HEK293T (cell line): ENCODE measurements around the gene GLTPD2.

Experiments
- ELF4 ChIP-seq: fragments of 450-650 bp; IDR thresholded peaks from 2 replicates; pipeline ENCODE4 v1.6.1; 2017; ENCODE audit warnings: antibody characterized with exemption
- FOXA1 ChIP-seq: fragments of 450-650 bp; IDR thresholded peaks from 2 replicates; pipeline ENCODE4 v1.6.1; 2016; ENCODE audit warnings: mild to moderate bottlenecking
- FOXK2 ChIP-seq: fragments of 450-650 bp; IDR thresholded peaks from 2 replicates; pipeline ENCODE4 v1.6.1; 2016; ENCODE audit warnings: mild to moderate bottlenecking
- FOXM1 ChIP-seq: fragments of 450-650 bp; IDR thresholded peaks from 2 replicates; pipeline ENCODE4 v1.6.1; 2017; ENCODE audit warnings: mild to moderate bottlenecking, borderline replicate concordance
- HDGF ChIP-seq: fragments of 450-650 bp; IDR thresholded peaks from 2 replicates; pipeline ENCODE4 v1.6.1; 2017; ENCODE audit warnings: antibody characterized with exemption, borderline replicate concordance
- LEF1 ChIP-seq: fragments of 450-650 bp; IDR thresholded peaks from 2 replicates; pipeline ENCODE4 v1.6.1; 2017; ENCODE audit warnings: mild to moderate bottlenecking, borderline replicate concordance
- NFRKB ChIP-seq: fragments of 450-650 bp; IDR thresholded peaks from 2 replicates; pipeline ENCODE4 v1.6.1; 2016; ENCODE audit warnings: mild to moderate bottlenecking, moderate library complexity
- SP1 ChIP-seq: fragments of 450-650 bp; IDR thresholded peaks from 2 replicates; pipeline ENCODE4 v1.6.1; 2017
- SUZ12 ChIP-seq: fragments of 450-650 bp; IDR thresholded peaks from 2 replicates; pipeline ENCODE4 v1.6.1; 2016; ENCODE audit warnings: mild to moderate bottlenecking
- TARDBP ChIP-seq: fragments of 450-650 bp; IDR thresholded peaks from 2 replicates; pipeline ENCODE4 v1.6.1; 2016
- ZNF384 ChIP-seq: fragments of 450-650 bp; IDR thresholded peaks from 2 replicates; pipeline ENCODE4 v1.6.1; 2016

- TF ChIP-seq HDGF (no peak), NFRKB (no peak), FOXA1 (no peak), LEF1 (no peak), ZNF384 (no peak), SUZ12 (no peak), TARDBP (no peak), SP1 (no peak), ELF4 (no peak), FOXM1 (no peak), FOXK2 (no peak)
Observed at GRCh38 chr17:4816826-4817225, 28.1 kb downstream of the GLTPD2 start.
